NCI-H82 (cell line): ENCODE results near the gene GPR158.

ENCODE experiments used
- DNase-seq: peaks from one replicate; lab custom pipeline; 2025; lab: John Stamatoyannopoulos, UW

The GPR158 gene

GRCh38 chr10:25504838-25505237 lies 330.0 kb downstream of the GPR158 start:
- no peak for DNase-seq

GRCh38 chr10:25505466-25505865 lies 330.7 kb downstream of the GPR158 start:
- no peak for DNase-seq

GRCh38 chr10:25506821-25507335 lies 332.1 kb downstream of the GPR158 start:
- no peak for DNase-seq

GRCh38 chr10:25508112-25508815 lies 333.5 kb downstream of the GPR158 start:
- DNase-seq = no peak

GRCh38 chr10:25509151-25509550 lies 334.4 kb downstream of the GPR158 start:
- DNase-seq = no peak

- no peak for DNase-seq
Observed at GRCh38 chr10:25522294-25522693, 347.5 kb downstream of the GPR158 start.

GRCh38 chr10:25522946-25523608 lies 348.3 kb downstream of the GPR158 start:
- peak; percentile 54 for DNase-seq

- DNase-seq = no peak
Observed at GRCh38 chr10:25530306-25530705, 355.5 kb downstream of the GPR158 start.

GRCh38 chr10:25531457-25532061 lies 356.8 kb downstream of the GPR158 start:
- DNase-seq = peak; percentile 11

- DNase-seq = no peak
Observed at GRCh38 chr10:25532213-25532612, 357.4 kb downstream of the GPR158 start.

- no peak for DNase-seq
Observed at GRCh38 chr10:25536027-25536426, 361.2 kb downstream of the GPR158 start.

GRCh38 chr10:25547382-25547781 lies 372.6 kb downstream of the GPR158 start:
- DNase-seq = no peak

GRCh38 chr10:25552283-25552919 lies 377.6 kb downstream of the GPR158 start:
- no peak for DNase-seq

- DNase-seq = no peak
Observed at GRCh38 chr10:25555865-25556264, 381.1 kb downstream of the GPR158 start.

GRCh38 chr10:25556457-25556856 lies 381.7 kb downstream of the GPR158 start:
- no peak for DNase-seq

GRCh38 chr10:25557136-25557535 lies 382.3 kb downstream of the GPR158 start:
- DNase-seq = no peak

- peak; percentile 1 for DNase-seq
Observed at GRCh38 chr10:25561758-25562157, 387.0 kb downstream of the GPR158 start.

GRCh38 chr10:25562547-25562946 lies 387.7 kb downstream of the GPR158 start:
- no peak for DNase-seq

GRCh38 chr10:25564351-25564750 lies 389.6 kb downstream of the GPR158 start:
- no peak for DNase-seq

GRCh38 chr10:25565570-25565969 lies 390.8 kb downstream of the GPR158 start:
- peak; percentile 56 for DNase-seq

GRCh38 chr10:25573316-25573715 lies 398.5 kb downstream of the GPR158 start:
- DNase-seq = no peak

- DNase-seq = no peak
Observed at GRCh38 chr10:25575343-25575742, 400.5 kb downstream of the GPR158 start.

GRCh38 chr10:25578061-25578460 lies 403.3 kb downstream of the GPR158 start:
- DNase-seq = no peak
